Panc1 (cell line): Measurements from ENCODE around the gene SLC7A6.

Experiments
- TF ChIP-seq, protein P1 (sequence below), 2 experiments: IDR thresholded peaks; 2 replicates each; pipeline ENCODE4 v1.6.1; 2011 to 2012; ENCODE audit warnings: low read depth in 2 of 2, control low read depth in 1 of 2, low read length in 1 of 2, mild to moderate bottlenecking in 1 of 2, moderate library complexity in 1 of 2; ENCODE audit not compliant: insufficient read depth in 1 of 2
- TF ChIP-seq, protein P2 (sequence below): fragments of 450-650 bp; IDR thresholded peaks from 2 replicates; pipeline ENCODE4 v1.5.1; 2017; ENCODE audit warnings: mild to moderate bottlenecking

DNA sequence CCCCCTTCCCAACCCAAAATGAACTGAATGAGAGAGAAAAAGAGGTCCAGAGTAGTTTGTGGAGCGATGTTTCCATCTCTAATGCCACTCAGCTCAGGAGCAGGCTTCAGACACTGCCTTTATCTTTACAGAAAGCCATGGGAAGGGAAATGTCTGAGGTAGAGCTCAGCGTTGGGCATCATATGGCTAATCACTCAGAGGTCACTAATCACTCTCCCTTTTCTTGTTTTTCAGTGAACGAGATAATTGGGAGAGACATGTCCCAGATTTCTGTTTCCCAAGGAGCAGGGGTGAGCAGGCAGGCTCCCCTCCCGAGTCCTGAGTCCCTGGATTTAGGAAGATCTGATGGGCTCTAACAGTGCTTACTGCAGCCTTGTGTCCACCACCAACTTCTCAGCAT, 38.2 kb upstream of the SLC7A6 start:
- TF ChIP-seq, protein P1, sequence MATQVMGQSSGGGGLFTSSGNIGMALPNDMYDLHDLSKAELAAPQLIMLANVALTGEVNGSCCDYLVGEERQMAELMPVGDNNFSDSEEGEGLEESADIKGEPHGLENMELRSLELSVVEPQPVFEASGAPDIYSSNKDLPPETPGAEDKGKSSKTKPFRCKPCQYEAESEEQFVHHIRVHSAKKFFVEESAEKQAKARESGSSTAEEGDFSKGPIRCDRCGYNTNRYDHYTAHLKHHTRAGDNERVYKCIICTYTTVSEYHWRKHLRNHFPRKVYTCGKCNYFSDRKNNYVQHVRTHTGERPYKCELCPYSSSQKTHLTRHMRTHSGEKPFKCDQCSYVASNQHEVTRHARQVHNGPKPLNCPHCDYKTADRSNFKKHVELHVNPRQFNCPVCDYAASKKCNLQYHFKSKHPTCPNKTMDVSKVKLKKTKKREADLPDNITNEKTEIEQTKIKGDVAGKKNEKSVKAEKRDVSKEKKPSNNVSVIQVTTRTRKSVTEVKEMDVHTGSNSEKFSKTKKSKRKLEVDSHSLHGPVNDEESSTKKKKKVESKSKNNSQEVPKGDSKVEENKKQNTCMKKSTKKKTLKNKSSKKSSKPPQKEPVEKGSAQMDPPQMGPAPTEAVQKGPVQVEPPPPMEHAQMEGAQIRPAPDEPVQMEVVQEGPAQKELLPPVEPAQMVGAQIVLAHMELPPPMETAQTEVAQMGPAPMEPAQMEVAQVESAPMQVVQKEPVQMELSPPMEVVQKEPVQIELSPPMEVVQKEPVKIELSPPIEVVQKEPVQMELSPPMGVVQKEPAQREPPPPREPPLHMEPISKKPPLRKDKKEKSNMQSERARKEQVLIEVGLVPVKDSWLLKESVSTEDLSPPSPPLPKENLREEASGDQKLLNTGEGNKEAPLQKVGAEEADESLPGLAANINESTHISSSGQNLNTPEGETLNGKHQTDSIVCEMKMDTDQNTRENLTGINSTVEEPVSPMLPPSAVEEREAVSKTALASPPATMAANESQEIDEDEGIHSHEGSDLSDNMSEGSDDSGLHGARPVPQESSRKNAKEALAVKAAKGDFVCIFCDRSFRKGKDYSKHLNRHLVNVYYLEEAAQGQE (IDR thresholded peaks at IDR 0.05; ENCODE audit: insufficient read depth in 1 of 2, low read depth in 2 of 2, low read length in 1 of 2), result no peak
- TF ChIP-seq, protein P2, sequence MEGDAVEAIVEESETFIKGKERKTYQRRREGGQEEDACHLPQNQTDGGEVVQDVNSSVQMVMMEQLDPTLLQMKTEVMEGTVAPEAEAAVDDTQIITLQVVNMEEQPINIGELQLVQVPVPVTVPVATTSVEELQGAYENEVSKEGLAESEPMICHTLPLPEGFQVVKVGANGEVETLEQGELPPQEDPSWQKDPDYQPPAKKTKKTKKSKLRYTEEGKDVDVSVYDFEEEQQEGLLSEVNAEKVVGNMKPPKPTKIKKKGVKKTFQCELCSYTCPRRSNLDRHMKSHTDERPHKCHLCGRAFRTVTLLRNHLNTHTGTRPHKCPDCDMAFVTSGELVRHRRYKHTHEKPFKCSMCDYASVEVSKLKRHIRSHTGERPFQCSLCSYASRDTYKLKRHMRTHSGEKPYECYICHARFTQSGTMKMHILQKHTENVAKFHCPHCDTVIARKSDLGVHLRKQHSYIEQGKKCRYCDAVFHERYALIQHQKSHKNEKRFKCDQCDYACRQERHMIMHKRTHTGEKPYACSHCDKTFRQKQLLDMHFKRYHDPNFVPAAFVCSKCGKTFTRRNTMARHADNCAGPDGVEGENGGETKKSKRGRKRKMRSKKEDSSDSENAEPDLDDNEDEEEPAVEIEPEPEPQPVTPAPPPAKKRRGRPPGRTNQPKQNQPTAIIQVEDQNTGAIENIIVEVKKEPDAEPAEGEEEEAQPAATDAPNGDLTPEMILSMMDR, result no peak
